Measurements from ENCODE around the gene HYI.

DNA sequence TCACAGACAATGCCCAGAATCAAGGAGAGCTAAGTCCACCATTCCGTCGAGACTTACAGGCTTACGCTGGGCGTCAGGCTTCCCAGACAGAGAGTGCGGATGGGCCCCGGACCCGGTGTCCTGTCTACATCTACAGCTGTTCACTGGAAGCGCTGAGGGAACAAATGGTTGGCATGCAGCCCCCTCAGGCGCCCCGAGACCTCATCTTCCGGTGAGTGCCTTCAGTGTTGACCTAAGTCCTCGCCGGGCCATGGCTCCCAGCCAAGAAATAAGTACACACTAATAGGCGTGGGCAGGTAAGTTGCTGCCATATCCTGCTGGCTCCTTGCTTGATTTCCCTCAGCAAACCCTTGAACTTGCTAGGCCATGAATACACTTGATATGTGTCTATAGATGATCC, 26.2 kb downstream of the HYI start:
- TF ChIP-seq CTCF (IDR thresholded peaks at IDR 0.05) (no peak), POLR2A (IDR thresholded peaks at IDR 0.05) (no peak), POLR2AphosphoS5 (IDR thresholded peaks at IDR 0.05; ENCODE audit: insufficient read depth in 1 of 2, low read depth in 1 of 2) (no peak)

Measured in vagina (tissue), 2 donors.